PC-3 (cell line): Measurements from ENCODE around the gene NDOR1. TPM values are rescaled to one million over a fixed set of nuclear protein-coding genes. Genes with fewer than 3 reads are reported as not detected.

ENCODE experiments used
- ATAC-seq: fragments of 200-7000 bp; cut with Tn5 transposase; 2 replicates; pipeline ENCODE4 v1.9.1; 2020; ENCODE audit warnings: mild to moderate bottlenecking, moderate library complexity
- BruUV-seq: library from RNA; stranded (reverse); fragments of 400-500 nt; replicated peaks from 2 replicates; lab custom pipeline; 2021; lab: Mats Ljungman, UMichigan
- CTCF ChIA-PET: fragments of 300-600 bp; sonication (Branson Sonifier 250); formaldehyde crosslinking; loops from one replicate; lab custom pipeline; 2022; ENCODE audit warnings: antibody characterized with exemption; lab: Charles Lee
- POLR2A ChIA-PET: fragments of 300-600 bp; sonication (Branson Sonifier 250); formaldehyde crosslinking; loops from one replicate; lab custom pipeline; 2022; ENCODE audit warnings: antibody characterized with exemption; ENCODE audit not compliant: unreplicated experiment; lab: Charles Lee
- DNase-seq: peaks from one replicate; pipeline ENCODE4 v3.0.0-alpha.2; 2015
- H2AFZ ChIP-seq: fragments of 300-600 bp; sonication (generic); 2 replicates; pipeline ENCODE4 v1.6.0; 2016; ENCODE audit warnings: antibody characterized with exemption, low read length
- H3F3A ChIP-seq: fragments of 300-600 bp; sonication (generic); one replicate; pipeline ENCODE4 v1.6.0; 2017; ENCODE audit warnings: antibody characterized with exemption, low read length, control low read depth, mild to moderate bottlenecking; ENCODE audit not compliant: unreplicated experiment
- H3K27ac ChIP-seq: fragments of 300-600 bp; sonication (generic); 2 replicates; pipeline ENCODE4 v1.5.1; 2016; ENCODE audit warnings: mild to moderate bottlenecking, low read length
- H3K27me3 ChIP-seq: fragments of 300-600 bp; sonication (generic); 2 replicates; pipeline ENCODE4 v1.6.1; 2016; ENCODE audit warnings: low read length, mixed read lengths
- H3K36me3 ChIP-seq: fragments of 300-600 bp; sonication (generic); 2 replicates; pipeline ENCODE4 v1.6.1; 2016; ENCODE audit warnings: low read depth, mixed run types, low read length, mixed read lengths
- H3K4me1 ChIP-seq: fragments of 300-600 bp; sonication (generic); 2 replicates; pipeline ENCODE4 v1.5.1; 2016; ENCODE audit warnings: low read length; ENCODE audit not compliant: insufficient read depth
- H3K4me2 ChIP-seq: fragments of 300-600 bp; sonication (generic); 2 replicates; pipeline ENCODE4 v1.6.0; 2016; ENCODE audit warnings: low read length
- H3K4me3 ChIP-seq: fragments of 300-600 bp; sonication (generic); 2 replicates; pipeline ENCODE4 v1.5.1; 2016; ENCODE audit warnings: mild to moderate bottlenecking, low read length, mixed read lengths
- H3K79me2 ChIP-seq: fragments of 300-600 bp; sonication (generic); 2 replicates; pipeline ENCODE4 v1.6.1; 2017; ENCODE audit warnings: low read length, mixed read lengths
- H3K9ac ChIP-seq: fragments of 300-600 bp; sonication (generic); 2 replicates; pipeline ENCODE4 v1.6.0; 2016; ENCODE audit warnings: mild to moderate bottlenecking, low read length
- H3K9me2 ChIP-seq: fragments of 300-600 bp; sonication (generic); replicated peaks from 2 replicates; pipeline ENCODE4 v1.6.1; 2016; ENCODE audit warnings: mixed run types, low read length, mixed read lengths
- H3K9me3 ChIP-seq: fragments of 300-600 bp; sonication (generic); 2 replicates; pipeline ENCODE4 v1.6.1; 2016; ENCODE audit warnings: low read length, mixed read lengths
- H4K20me1 ChIP-seq: fragments of 300-600 bp; sonication (generic); 2 replicates; pipeline ENCODE4 v1.6.1; 2016; ENCODE audit warnings: low read length, mixed read lengths
- CTCF ChIP-seq: fragments of 300-600 bp; sonication (generic); conservative IDR thresholded peaks from 2 replicates; pipeline ENCODE4 v1.5.1; 2017; ENCODE audit warnings: antibody characterized with exemption, low read depth, mild to moderate bottlenecking, low read length
- EZH2 ChIP-seq: fragments of 300-600 bp; sonication (generic); IDR thresholded peaks from one replicate; pipeline ENCODE4 v1.6.1; 2017; ENCODE audit warnings: antibody characterized with exemption, mild to moderate bottlenecking, low read length; ENCODE audit not compliant: unreplicated experiment
- EZH2phosphoT487 ChIP-seq: fragments of 300-600 bp; sonication (generic); IDR thresholded peaks from 2 replicates; pipeline ENCODE4 v1.6.1; 2018; ENCODE audit warnings: mild to moderate bottlenecking, antibody characterized with exemption, low read length, borderline replicate concordance
- intact Hi-C: fragments of 100-400 bp; cut with micrococcal nuclease; formaldehyde crosslinking; loops from 2 replicates; pipeline ENCODE4 v1.9.0; 2023
- total RNA-seq: library from RNA; depleted of rRNA; stranded (reverse); fragments of >200 nt; gene quantifications from 2 replicates; pipeline ENCODE4 v1.2.3, GENCODE V29; 2014

NDOR1 gene
- total RNA-seq, 1 experiment from 2014 or later, result 25.7 TPM

DNA sequence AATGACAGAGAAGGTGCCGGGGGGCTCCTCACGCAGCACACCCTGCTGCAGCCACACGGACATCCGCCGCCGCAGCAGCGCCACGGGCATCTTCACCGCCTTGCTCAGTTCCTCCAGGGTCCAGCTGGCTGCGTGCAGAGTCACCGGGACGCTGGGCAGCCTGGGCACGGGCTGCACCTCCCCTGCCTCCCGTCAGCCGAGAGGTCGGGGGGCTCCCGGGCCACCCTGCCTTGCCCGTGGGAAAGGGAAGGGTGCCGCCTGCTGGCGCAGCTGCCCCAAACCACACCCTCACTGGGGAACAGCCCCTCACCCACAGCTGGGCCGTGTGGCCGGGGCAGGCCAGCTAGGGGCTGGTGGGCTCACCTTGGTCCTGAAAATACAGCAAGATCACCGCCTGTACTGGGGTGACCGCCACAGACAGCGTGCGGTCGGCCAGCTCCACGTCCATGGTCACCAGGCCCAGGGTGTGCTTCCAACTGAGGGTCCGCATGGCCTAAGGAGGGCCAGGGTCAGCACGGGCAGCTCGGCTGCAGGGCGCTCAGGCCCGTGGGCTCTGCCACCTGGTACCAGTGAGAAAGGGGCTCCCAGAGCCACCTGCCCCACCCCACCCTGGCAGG lies 30.0 kb upstream of the NDOR1 start:
- ChIA-PET CTCF (no interaction called here), POLR2A (no interaction called here)
- H3K4me2 ChIP-seq, result no peak overlapping the region
- no peaks in the 10 kb centered on the region for H3K9me2 ChIP-seq
- no peaks in the 10 kb centered on the region for H4K20me1 ChIP-seq
- intact Hi-C loops, result no loop called here
- no peak overlapping the region for H3K9ac ChIP-seq
- H3K4me1 ChIP-seq, result no peaks in the 10 kb centered on the region
- H3F3A ChIP-seq, result no peaks in the 10 kb centered on the region
- no peak overlapping the region for H3K27ac ChIP-seq
- TF ChIP-seq EZH2 (no peak), EZH2phosphoT487 (no peak), CTCF (no peak)
- BruUV-seq, result no TSS peak
- H3K4me3 ChIP-seq, result no peak overlapping the region
- no peaks in the 10 kb centered on the region for H3K79me2 ChIP-seq
- no peak overlapping the region for H2AFZ ChIP-seq
- no peaks in the 10 kb centered on the region for H3K36me3 ChIP-seq
- no peak for ATAC-seq
- no peak for DNase-seq
- H3K9me3 ChIP-seq, result no peaks in the 10 kb centered on the region
- no peaks in the 10 kb centered on the region for H3K27me3 ChIP-seq

DNA sequence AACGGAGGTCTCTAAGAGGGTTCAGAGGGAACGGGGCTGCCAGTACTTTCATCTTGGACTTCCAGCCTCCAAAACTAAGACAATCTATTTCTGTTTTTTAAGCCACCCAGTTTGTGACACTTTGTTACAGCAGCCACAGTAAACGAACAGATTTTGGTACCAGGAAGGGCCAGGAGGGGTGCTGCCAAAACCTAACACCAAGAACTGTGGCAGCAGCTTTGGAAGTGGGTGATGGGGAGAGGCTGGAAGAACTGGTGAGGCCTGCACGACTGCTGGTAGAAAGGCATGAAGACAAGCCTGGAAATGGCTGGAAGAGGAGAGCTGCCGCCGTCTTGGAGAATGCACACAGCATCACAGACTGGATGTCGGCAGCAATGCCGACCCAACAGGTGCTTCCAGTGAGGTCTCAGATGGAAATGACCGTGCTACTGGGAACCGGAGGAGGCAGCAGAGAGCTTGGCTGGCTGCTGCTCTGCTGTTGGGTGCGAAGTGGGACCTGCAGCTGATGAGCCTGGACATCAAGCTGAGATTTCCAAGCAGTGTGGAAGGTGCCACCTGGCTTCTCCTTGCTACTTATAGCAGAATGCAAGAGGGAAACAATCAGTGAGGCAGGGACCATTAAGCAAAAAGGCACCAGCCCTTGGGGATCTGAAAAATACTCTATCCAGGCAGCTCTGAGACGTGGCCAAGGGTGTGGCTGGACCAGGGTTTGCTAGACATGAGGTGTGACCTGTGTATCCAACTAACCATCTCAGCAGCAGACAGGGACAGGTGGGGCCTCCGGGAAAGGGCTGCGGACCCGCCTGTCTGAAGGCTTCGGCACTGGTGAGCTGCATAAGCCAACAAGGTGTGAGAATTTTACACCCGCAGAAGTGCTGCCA lies 29.0 kb upstream of the NDOR1 start:
- no peaks in the 10 kb centered on the region for H4K20me1 ChIP-seq
- no peaks in the 10 kb centered on the region for H3K9me3 ChIP-seq
- intact Hi-C loops, result no loop called here
- ATAC-seq (peak; percentile 74), DNase-seq (peak; percentile 53)
- TF ChIP-seq CTCF (peak; percentile 60), EZH2phosphoT487 (no peak), EZH2 (no peak)
- no peak overlapping the region for H3K4me2 ChIP-seq
- no peaks in the 10 kb centered on the region for H3K4me1 ChIP-seq
- no peak overlapping the region for H3K27ac ChIP-seq
- H3K9me2 ChIP-seq, result no peaks in the 10 kb centered on the region
- no peaks in the 10 kb centered on the region for H3K27me3 ChIP-seq
- H2AFZ ChIP-seq, result no peak overlapping the region
- H3K9ac ChIP-seq, result no peak overlapping the region
- no peaks in the 10 kb centered on the region for H3K79me2 ChIP-seq
- BruUV-seq, result no TSS peak
- ChIA-PET POLR2A (interaction anchor here (0.6 kb wide), 1 partner anchor 26 kb away, joined by 27 read pairs; no protein-coding TSS in a partner anchor), CTCF (no interaction called here)
- H3K4me3 ChIP-seq, result no peak overlapping the region
- H3F3A ChIP-seq, result no peaks in the 10 kb centered on the region
- no peaks in the 10 kb centered on the region for H3K36me3 ChIP-seq
